H1 (cell line): ENCODE results near the gene ARL2. TPM values are rescaled to one million over a fixed set of nuclear protein-coding genes. Genes with fewer than 3 reads are reported as not detected.

Experiments used
- CTCF ChIA-PET: fragments of 300-600 bp; sonication (Branson Sonifier 250); formaldehyde crosslinking; loops from one replicate; lab custom pipeline; 2021; ENCODE audit not compliant: partially characterized antibody; lab: Charles Lee
- POLR2A ChIA-PET: fragments of 300-600 bp; sonication (Branson Sonifier 250); formaldehyde crosslinking; loops from one replicate; lab custom pipeline; 2021; ENCODE audit warnings: inconsistent platforms; ENCODE audit not compliant: partially characterized antibody; lab: Charles Lee
- DNase-seq, 2 experiments: peaks; one replicate each; pipeline versions ENCODE4 v3.0.0 to v3.0.0-alpha.2; 2010 to 2022; ENCODE audit warnings: low spot score in 2 of 2, low read depth in 1 of 2, mixed read lengths in 1 of 2
- FAIRE-seq: peaks from 2 replicates; lab custom pipeline; 2011; peaks lifted over from hg19 to GRCh38; lab: Jason Lieb, UNC
- H2AFZ ChIP-seq: 2 replicates; pipeline ENCODE4 v1.8.1; 2012; ENCODE audit warnings: low read length, inconsistent platforms
- H2AK5ac ChIP-seq: 2 replicates; pipeline ENCODE4 v1.6.1; 2013; ENCODE audit warnings: low read depth, low read length
- H2BK120ac ChIP-seq: replicated peaks from 2 replicates; pipeline ENCODE3; 2013; ENCODE audit warnings: low read depth, low read length, inconsistent platforms
- H2BK12ac ChIP-seq: 2 replicates; pipeline ENCODE4 v1.6.1; 2013; ENCODE audit warnings: low read depth, low read length
- H2BK15ac ChIP-seq: 2 replicates; pipeline ENCODE4 v1.6.1; 2013; ENCODE audit warnings: low read length
- H2BK20ac ChIP-seq: 2 replicates; pipeline ENCODE4 v1.6.1; 2013; ENCODE audit warnings: low read length
- H2BK5ac ChIP-seq: 2 replicates; pipeline ENCODE4 v1.6.1; 2013; ENCODE audit warnings: low read depth, low read length
- H3K14ac ChIP-seq: 2 replicates; pipeline ENCODE4 v1.6.1; 2013; ENCODE audit warnings: inconsistent platforms; ENCODE audit not compliant: insufficient read length
- H3K18ac ChIP-seq: 2 replicates; pipeline ENCODE4 v1.6.1; 2013; ENCODE audit warnings: low read length; ENCODE audit errors: extremely low read depth
- H3K23ac ChIP-seq: 2 replicates; pipeline ENCODE4 v1.6.1; 2013; ENCODE audit warnings: inconsistent platforms; ENCODE audit not compliant: insufficient read length
- H3K23me2 ChIP-seq: 2 replicates; pipeline ENCODE4 v1.6.1; 2013; ENCODE audit warnings: low read depth, low read length
- H3K27ac ChIP-seq: 2 replicates; pipeline ENCODE4 v1.6.1; 2011; ENCODE audit warnings: low read depth, low read length, inconsistent platforms
- H3K27me3 ChIP-seq, 4 experiments: replicated peaks in 1 of 4; 1 replicate in 1 of 4; 2 replicates in 3 of 4; pipeline versions ENCODE4 v1.6.1 to v1.8.1; 2011 to 2013; ENCODE audit warnings: low read length in 3 of 4, mild to moderate bottlenecking in 3 of 4, inconsistent platforms in 2 of 4, mixed read lengths in 2 of 4, moderate library complexity in 1 of 4; ENCODE audit not compliant: control insufficient read depth in 3 of 4, insufficient read depth in 3 of 4; ENCODE audit errors: extremely low read depth in 1 of 4
- H3K36me3 ChIP-seq, 4 experiments: 2 replicates each; pipeline versions ENCODE4 v1.6.1 to v1.8.1; 2011 to 2013; ENCODE audit warnings: mild to moderate bottlenecking in 4 of 4, low read length in 3 of 4, moderate library complexity in 2 of 4, control low read depth in 1 of 4, inconsistent platforms in 1 of 4; ENCODE audit not compliant: insufficient read depth in 4 of 4, control insufficient read depth in 2 of 4
- H3K4ac ChIP-seq: replicated peaks from 2 replicates; pipeline ENCODE3; 2013; ENCODE audit warnings: low read length, low read depth, mixed read lengths, inconsistent platforms; ENCODE audit not compliant: insufficient read length
- H3K4me1 ChIP-seq, 4 experiments: replicated peaks in 1 of 4; 1 replicate in 1 of 4; 2 replicates in 3 of 4; pipeline versions ENCODE4 v1.6.1 to v1.8.1; 2011 to 2013; ENCODE audit warnings: low read length in 3 of 4, inconsistent platforms in 2 of 4, mixed read lengths in 1 of 4; ENCODE audit not compliant: insufficient read depth in 4 of 4, control insufficient read depth in 3 of 4
- H3K4me2 ChIP-seq, 2 experiments: 2 replicates each; pipeline versions ENCODE4 v1.6.1 to v1.8.1; 2011 to 2013; ENCODE audit warnings: low read depth in 2 of 2, low read length in 2 of 2, control low read depth in 1 of 2, inconsistent platforms in 1 of 2, mild to moderate bottlenecking in 1 of 2; ENCODE audit not compliant: insufficient read depth in 1 of 2
- H3K4me3 ChIP-seq, 4 experiments: fragments of 200-600, 300-600 bp in 1 of 4; sonication (generic), shearing (Covaris generic), sonication (Bioruptor Twin) in 1 of 4; 2 replicates each; pipeline versions ENCODE4 v1.5.1 to v1.8.1; 2011 to 2016; ENCODE audit warnings: low read length in 4 of 4, low read depth in 3 of 4, control low read depth in 2 of 4, inconsistent platforms in 2 of 4, mild to moderate bottlenecking in 2 of 4, mixed read lengths in 1 of 4, moderate library complexity in 1 of 4; ENCODE audit not compliant: insufficient read depth in 2 of 4; ENCODE audit errors: extremely low read depth in 1 of 4
- H3K56ac ChIP-seq: replicated peaks from 2 replicates; pipeline ENCODE3; 2013; ENCODE audit warnings: low read depth, mild to moderate bottlenecking, mixed read lengths, low read length, inconsistent platforms; ENCODE audit not compliant: insufficient read length
- H3K79me1 ChIP-seq: 2 replicates; pipeline ENCODE4 v1.6.1; 2013; ENCODE audit warnings: low read depth, low read length, control low read depth
- H3K79me2 ChIP-seq, 2 experiments: 2 replicates each; pipeline versions ENCODE4 v1.6.1 to v1.8.1; 2012 to 2013; ENCODE audit warnings: low read length in 2 of 2, mild to moderate bottlenecking in 2 of 2, inconsistent platforms in 1 of 2; ENCODE audit not compliant: insufficient read depth in 2 of 2, control insufficient read depth in 1 of 2
- H3K9ac ChIP-seq, 4 experiments: replicated peaks in 1 of 4; 1 replicate in 1 of 4; 2 replicates in 3 of 4; pipeline versions ENCODE4 v1.6.1 to v1.8.1; 2011 to 2013; ENCODE audit warnings: low read depth in 3 of 4, low read length in 3 of 4, control low read depth in 2 of 4, mild to moderate bottlenecking in 2 of 4, moderate library complexity in 2 of 4, inconsistent platforms in 1 of 4; ENCODE audit errors: extremely low read depth in 1 of 4
- H3K9me3 ChIP-seq, 2 experiments: 2 replicates each; pipeline versions ENCODE4 v1.6.1 to v1.8.1; 2012 to 2013; ENCODE audit warnings: mild to moderate bottlenecking in 2 of 2, moderate library complexity in 2 of 2, control low read depth in 1 of 2, inconsistent platforms in 1 of 2, low read depth in 1 of 2, low read length in 1 of 2, mixed read lengths in 1 of 2; ENCODE audit not compliant: insufficient read depth in 2 of 2
- H4K20me1 ChIP-seq, 2 experiments: replicated peaks in 1 of 2; 2 replicates each; pipeline versions ENCODE3 to v1.8.1; 2011 to 2013; ENCODE audit warnings: inconsistent platforms in 2 of 2, low read length in 2 of 2, mild to moderate bottlenecking in 1 of 2; ENCODE audit not compliant: insufficient read depth in 2 of 2, control insufficient read depth in 1 of 2
- H4K5ac ChIP-seq: 2 replicates; pipeline ENCODE4 v1.6.1; 2013; ENCODE audit warnings: low read length, low read depth, mixed read lengths, inconsistent platforms; ENCODE audit not compliant: insufficient read length
- H4K8ac ChIP-seq: 2 replicates; pipeline ENCODE4 v1.8.0; 2013; ENCODE audit warnings: mild to moderate bottlenecking, moderate library complexity, low read length, inconsistent platforms; ENCODE audit not compliant: insufficient read depth; ENCODE audit errors: extremely low read depth
- H4K91ac ChIP-seq: replicated peaks from 2 replicates; pipeline ENCODE3; 2013; ENCODE audit warnings: low read length, mixed read lengths, inconsistent platforms; ENCODE audit not compliant: insufficient read length
- ASH2L ChIP-seq: fragments of 200-600, 300-600 bp; sonication (generic); IDR thresholded peaks from one replicate; pipeline ENCODE4 v1.7.1; 2017; ENCODE audit warnings: low read length
- POLR2A ChIP-seq, 2 experiments: IDR thresholded peaks; 1 replicate in 1 of 2; 2 replicates in 1 of 2; pipeline ENCODE4 v1.6.1; 2011; ENCODE audit warnings: low read depth in 2 of 2, low read length in 2 of 2, mild to moderate bottlenecking in 2 of 2; ENCODE audit errors: control extremely low read depth in 1 of 2
- POU5F1 ChIP-seq: IDR thresholded peaks from 2 replicates; pipeline ENCODE4 v1.6.1; 2011; ENCODE audit warnings: low read depth, mild to moderate bottlenecking, low read length, moderate library complexity
- WGBS, 2 experiments: shearing (Covaris generic) in 1 of 2; methylation state at CpG; one replicate each; pipeline versions ENCODE4 v1.1.6 to v1.1.7; 2013 to 2015; ENCODE audit warnings: low lambda C conversion rate in 2 of 2, mixed read lengths in 2 of 2, inconsistent platforms in 1 of 2, low coverage in 1 of 2, missing lambda C conversion rate in 1 of 2; ENCODE audit not compliant: insufficient replicate concordance in 2 of 2, insufficient coverage in 1 of 2, insufficient read length in 1 of 2; ENCODE audit errors: extremely low coverage in 1 of 2, missing lambda C conversion rate in 1 of 2; 5-methylcytosine and 5-hydroxymethylcytosine counted together
- polyA plus RNA-seq, 7 experiments: library from polyadenylated mRNA; depleted of rRNA in 3 of 7; stranded (reverse) in 5 of 7; unstranded in 2 of 7; fragments of >200 nt in 5 of 7; fragments of 200-250 nt in 2 of 7; gene quantifications; 1 replicate in 5 of 7; 2 replicates in 1 of 7; 4 replicates in 1 of 7; pipeline versions ENCODE4 v1.2.1 to v1.2.3, GENCODE V29; 2011 to 2013; ENCODE audit warnings: missing spikeins in 2 of 7, mixed read lengths in 2 of 7
- total RNA-seq: library from RNA; stranded (reverse); fragmentation: NEBNext Ultra II Directional; extraction: Animal tissue kit (Norgen Biotek cat#: 25700); gene quantifications from 2 replicates; pipeline ENCODE4 v1.2.1, GENCODE V29; 2021
- TF ChIP-seq, protein P1 (sequence below): IDR thresholded peaks from 2 replicates; pipeline ENCODE4 v1.6.1; 2012; ENCODE audit warnings: inconsistent platforms

The ARL2 gene
- total and polyA plus RNA-seq, 2 of the 8 experiments (the other 6 are each of a cell fraction or from before 2014, with no cell fraction given): 186 to 535 TPM

DNA sequence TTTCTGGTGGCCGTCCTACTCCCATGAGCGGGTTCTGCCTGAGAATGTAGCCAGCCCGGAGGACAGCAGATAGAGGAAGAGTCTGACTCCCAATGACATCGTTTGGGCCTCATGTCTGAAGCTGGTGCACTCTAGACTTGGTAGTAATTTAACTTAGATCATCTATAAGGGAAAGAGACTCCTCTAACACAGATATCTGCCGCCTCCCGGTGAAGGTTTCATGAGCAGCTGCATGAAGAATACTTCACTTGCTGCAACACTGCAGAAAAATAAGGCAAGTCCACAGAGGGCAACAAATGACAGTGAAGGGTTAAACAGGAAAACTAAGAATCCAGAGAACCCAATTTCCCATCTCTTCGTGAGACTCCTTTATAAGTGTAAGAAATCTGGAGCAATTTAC is 5.9 kb upstream of the ARL2 start:
- Histone ChIP-seq H3K56ac (no peak overlapping the region), H2AK5ac (no peak overlapping the region), H3K4me2 (no peak overlapping the region), H3K27me3 (no peaks in the 10 kb centered on the region), H3K79me2 (no peaks in the 10 kb centered on the region), H2BK5ac (no peak overlapping the region), H2AFZ (no peak overlapping the region), H4K8ac (no peak overlapping the region), H3K4ac (no peak overlapping the region), H4K91ac (no peak overlapping the region), H2BK12ac (no peak overlapping the region), H3K23ac (no peak overlapping the region), H2BK20ac (no peak overlapping the region), H3K9ac (no peak overlapping the region), H4K20me1 (no peaks in the 10 kb centered on the region), H3K14ac (no peak overlapping the region), H3K18ac (no peak overlapping the region), H3K4me1 (peaks cover 0 to 2% (median 0%) of the 10 kb centered on the region in 4 experiments; a peak in 1 of 7 replicates), H3K9me3 (no peaks in the 10 kb centered on the region), H3K36me3 (no peaks in the 10 kb centered on the region), H2BK120ac (no peak overlapping the region), H4K5ac (no peak overlapping the region), H3K4me3 (no peak overlapping the region), H3K79me1 (no peaks in the 10 kb centered on the region), H3K23me2 (no peaks in the 10 kb centered on the region), H2BK15ac (no peak overlapping the region), H3K27ac (no peak overlapping the region)
- WGBS, 2 experiments: 86% methylated on average over 7 of the region's 7 CpGs; no CpG with 5 or more reads in 1 of the 2 experiments
- POLR2A ChIA-PET: no interaction called here
- FAIRE-seq: no peak
- TF ChIP-seq ASH2L: no peak
- no peak for TF ChIP-seq POU5F1
- TF ChIP-seq POLR2A (IDR thresholded peaks at IDR 0.05; ENCODE audit: control extremely low read depth in 1 of 2, low read depth in 2 of 2, low read length in 2 of 2): no peak
- TF ChIP-seq, protein P1, sequence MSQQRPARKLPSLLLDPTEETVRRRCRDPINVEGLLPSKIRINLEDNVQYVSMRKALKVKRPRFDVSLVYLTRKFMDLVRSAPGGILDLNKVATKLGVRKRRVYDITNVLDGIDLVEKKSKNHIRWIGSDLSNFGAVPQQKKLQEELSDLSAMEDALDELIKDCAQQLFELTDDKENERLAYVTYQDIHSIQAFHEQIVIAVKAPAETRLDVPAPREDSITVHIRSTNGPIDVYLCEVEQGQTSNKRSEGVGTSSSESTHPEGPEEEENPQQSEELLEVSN: no peak
- DNase-seq: no peak
- CTCF ChIA-PET: interaction anchor here (0.6 to 2.0 kb wide), 3 partner anchors 12 to 33 kb away, joined by 3 to 10 read pairs (median 3); partner anchors contain the start of gene BATF2
